ENCODE results near the gene PPP1R7.

The PPP1R7 gene

DNA sequence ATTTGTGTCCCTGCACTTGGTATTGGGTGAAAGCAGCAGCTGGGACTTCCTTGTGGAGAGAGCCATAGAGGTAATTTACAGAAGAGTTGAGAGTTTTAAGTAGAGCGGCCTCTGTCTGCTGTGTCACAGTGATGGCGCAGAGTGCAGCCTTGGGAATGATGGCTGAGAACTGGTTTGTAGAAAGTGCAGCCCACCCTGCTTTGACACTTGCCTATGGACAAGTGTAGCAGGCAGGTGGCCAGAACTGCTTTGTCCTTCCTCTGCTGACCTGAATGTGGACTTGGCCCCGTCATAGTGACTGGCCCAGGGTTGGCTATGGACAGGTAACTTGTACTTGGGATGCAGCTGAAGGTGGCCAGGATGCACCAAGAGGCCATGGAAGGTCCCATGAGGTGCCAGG lies 31.9 kb downstream of the PPP1R7 start:
- H3K79me2 ChIP-seq (ENCODE audit: insufficient read depth, low read length) = no peaks in the 10 kb centered on the region
- H3K4me3 ChIP-seq (ENCODE audit: low read length, poor library complexity, severe bottlenecking) = no peak overlapping the region
- no peaks in the 10 kb centered on the region for H3K9me3 ChIP-seq (ENCODE audit: insufficient read depth, low read depth, low read length)
- H3F3A ChIP-seq (ENCODE audit: low read depth) = no peaks in the 10 kb centered on the region
- H3K27me3 ChIP-seq (ENCODE audit: insufficient read depth, low read length, poor library complexity, severe bottlenecking) = no peaks in the 10 kb centered on the region
- no peaks in the 10 kb centered on the region for H3K4me1 ChIP-seq (ENCODE audit: insufficient read depth, low read length, poor library complexity, severe bottlenecking)
- no peak overlapping the region for H2AFZ ChIP-seq (ENCODE audit: low read length)
- H3K9ac ChIP-seq (ENCODE audit: low read depth, low read length, poor library complexity, severe bottlenecking) = no peak overlapping the region
- H4K20me1 ChIP-seq (ENCODE audit: insufficient read depth, low read length, poor library complexity, severe bottlenecking) = no peaks in the 10 kb centered on the region
- H3K36me3 ChIP-seq (ENCODE audit: insufficient read depth, low read length) = peaks cover 26% of the 10 kb centered on the region; the same call in 1 of the 2 replicates
- H3K4me2 ChIP-seq (ENCODE audit: low read depth, low read length, poor library complexity, severe bottlenecking) = no peak overlapping the region
- no peaks in the 10 kb centered on the region for H3K9me2 ChIP-seq (replicated peaks; ENCODE audit: low read depth, low read length)
- TF ChIP-seq EZH2phosphoT487 (IDR thresholded peaks at IDR 0.05; ENCODE audit: borderline replicate concordance) = no peak
- TF ChIP-seq CTCF (conservative IDR thresholded peaks at IDR 0.05; ENCODE audit: low read length) = no peak

DNA sequence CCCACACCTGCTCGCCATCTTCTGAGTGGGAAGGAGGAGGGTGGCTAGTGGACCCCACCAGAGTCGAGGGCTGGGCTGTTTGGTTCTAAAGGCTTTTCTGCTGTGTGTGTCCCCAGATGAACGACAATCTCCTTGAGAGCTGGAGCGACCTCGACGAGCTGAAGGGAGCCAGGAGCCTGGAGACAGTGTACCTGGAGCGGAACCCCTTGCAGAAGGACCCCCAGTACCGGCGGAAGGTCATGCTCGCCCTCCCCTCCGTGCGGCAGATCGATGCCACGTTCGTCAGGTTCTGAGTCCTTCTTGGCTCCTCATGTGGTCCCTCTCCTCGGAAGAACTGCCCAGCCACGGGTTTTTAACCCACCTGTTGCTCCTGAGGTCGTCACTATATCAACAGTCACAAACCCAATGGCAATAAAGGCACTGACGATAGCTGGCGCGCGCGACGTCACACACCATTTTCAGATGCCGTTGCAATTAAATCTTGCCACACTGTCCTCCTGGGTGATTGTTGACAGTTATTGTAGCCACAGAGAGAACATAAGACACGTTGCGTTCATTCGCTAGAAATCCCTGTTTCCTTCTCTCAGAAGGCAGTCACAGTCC lies 32.4 kb downstream of the PPP1R7 start:
- no peaks in the 10 kb centered on the region for H3K4me1 ChIP-seq (ENCODE audit: insufficient read depth, low read length, poor library complexity, severe bottlenecking)
- H3F3A ChIP-seq (ENCODE audit: low read depth) = no peaks in the 10 kb centered on the region
- no peaks in the 10 kb centered on the region for H3K9me3 ChIP-seq (ENCODE audit: insufficient read depth, low read depth, low read length)
- H3K4me3 ChIP-seq (ENCODE audit: low read length, poor library complexity, severe bottlenecking) = no peak overlapping the region
- TF ChIP-seq EZH2phosphoT487 (IDR thresholded peaks at IDR 0.05; ENCODE audit: borderline replicate concordance) (no peak), CTCF (conservative IDR thresholded peaks at IDR 0.05; ENCODE audit: low read length) (no peak)
- no peak overlapping the region for H2AFZ ChIP-seq (ENCODE audit: low read length)
- H3K4me2 ChIP-seq (ENCODE audit: low read depth, low read length, poor library complexity, severe bottlenecking) = no peak overlapping the region
- H3K9ac ChIP-seq (ENCODE audit: low read depth, low read length, poor library complexity, severe bottlenecking) = no peak overlapping the region
- no peaks in the 10 kb centered on the region for H3K79me2 ChIP-seq (ENCODE audit: insufficient read depth, low read length)
- no peaks in the 10 kb centered on the region for H3K27me3 ChIP-seq (ENCODE audit: insufficient read depth, low read length, poor library complexity, severe bottlenecking)
- no peaks in the 10 kb centered on the region for H3K9me2 ChIP-seq (replicated peaks; ENCODE audit: low read depth, low read length)
- peaks cover 26% of the 10 kb centered on the region; the same call in 1 of the 2 replicates for H3K36me3 ChIP-seq (ENCODE audit: insufficient read depth, low read length)
- H4K20me1 ChIP-seq (ENCODE audit: insufficient read depth, low read length, poor library complexity, severe bottlenecking) = no peaks in the 10 kb centered on the region

- Histone ChIP-seq H3K4me2 (ENCODE audit: low read depth, low read length, poor library complexity, severe bottlenecking) (no peak overlapping the region), H4K20me1 (ENCODE audit: insufficient read depth, low read length, poor library complexity, severe bottlenecking) (no peaks in the 10 kb centered on the region), H3F3A (ENCODE audit: low read depth) (no peaks in the 10 kb centered on the region), H3K4me3 (ENCODE audit: low read length, poor library complexity, severe bottlenecking) (no peak overlapping the region), H3K79me2 (ENCODE audit: insufficient read depth, low read length) (no peaks in the 10 kb centered on the region), H3K27me3 (ENCODE audit: insufficient read depth, low read length, poor library complexity, severe bottlenecking) (no peaks in the 10 kb centered on the region), H3K9me2 (replicated peaks; ENCODE audit: low read depth, low read length) (no peaks in the 10 kb centered on the region), H3K9me3 (ENCODE audit: insufficient read depth, low read depth, low read length) (no peaks in the 10 kb centered on the region), H3K36me3 (ENCODE audit: insufficient read depth, low read length) (peaks cover 26% of the 10 kb centered on the region; the same call in 1 of the 2 replicates), H2AFZ (ENCODE audit: low read length) (no peak overlapping the region), H3K9ac (ENCODE audit: low read depth, low read length, poor library complexity, severe bottlenecking) (no peak overlapping the region), H3K4me1 (ENCODE audit: insufficient read depth, low read length, poor library complexity, severe bottlenecking) (no peaks in the 10 kb centered on the region)
- TF ChIP-seq EZH2phosphoT487 (IDR thresholded peaks at IDR 0.05; ENCODE audit: borderline replicate concordance) (no peak), CTCF (conservative IDR thresholded peaks at IDR 0.05; ENCODE audit: low read length) (no peak)
These were observed 33.0 kb downstream of the PPP1R7 start for GRCh38 chr2:241183221-241183620.

All from Loucy (cell line).